ENCODE data around the gene IL21R. TPM values are rescaled to one million over a fixed set of nuclear protein-coding genes. Genes with fewer than 3 reads are reported as not detected.

The IL21R gene
- total and polyA plus RNA-seq, 9 of the 15 experiments (the other 6 are each of a cell fraction or from before 2014, with no cell fraction given), result 0.04 to 0.34 (median 0.18) TPM; not detected in 1

DNA sequence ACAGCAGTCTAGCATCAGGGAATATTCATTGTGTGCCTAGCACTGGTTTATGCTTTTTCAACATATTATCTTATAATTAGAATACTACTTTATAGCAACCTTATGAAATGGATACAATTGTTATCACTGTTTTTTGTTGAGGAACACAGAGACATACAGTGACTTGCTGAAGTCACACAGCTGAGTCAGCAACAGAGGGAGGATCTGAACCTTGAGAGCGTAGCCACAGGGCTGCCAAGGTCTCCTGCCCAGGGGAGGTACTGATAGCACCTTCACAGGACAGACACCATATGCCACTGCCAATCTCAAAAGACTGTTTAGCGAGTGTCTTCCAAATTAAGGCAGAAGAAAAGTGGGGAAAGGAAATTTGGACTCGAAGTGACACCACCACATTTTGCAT, 84.8 kb downstream of the IL21R start:
- no peaks in the 10 kb centered on the region for H3K9me3 ChIP-seq (replicated peaks; ENCODE audit: control insufficient read depth, insufficient read depth, low read depth, low read length)
- WGBS (ENCODE audit: insufficient coverage, low coverage, missing lambda C conversion rate), result 94% methylated on average over 2 of the region's 3 CpGs
- in situ Hi-C loops (cut with MboI), result no loop called here
- H3K27ac ChIP-seq (ENCODE audit: extremely low read depth, low read depth, low read length), result no peak overlapping the region
- FAIRE-seq, result no peak
- no TSS peak for BruUV-seq (replicated peaks)
- no peak for ATAC-seq
- H3K9ac ChIP-seq (ENCODE audit: insufficient read depth in 1 of 2, low read depth in 2 of 2, low read length in 2 of 2), result no peak overlapping the region
- no peaks in the 10 kb centered on the region for H3K4me1 ChIP-seq (replicated peaks in 1 of 2; ENCODE audit: control insufficient read depth in 2 of 2, insufficient read depth in 2 of 2, low read length in 2 of 2)
- DNase-seq (ENCODE audit: extremely low read depth in 1 of 4, low spot score in 3 of 4), result no peak
- H3K4me2 ChIP-seq (ENCODE audit: insufficient read depth, low read length), result no peak overlapping the region
- no peak overlapping the region for H2AFZ ChIP-seq (ENCODE audit: low read depth, low read length)
- TF ChIP-seq PHF21A (IDR thresholded peaks at IDR 0.05; ENCODE audit: borderline replicate concordance, low read depth) (no peak), ZNF316 (IDR thresholded peaks at IDR 0.05) (peak; percentile 26; the same call in 1 of the 2 replicates)
- CTCF ChIA-PET (ENCODE audit: low intra/inter-chr PET ratio), result no interaction called here
- POLR2A ChIA-PET, result interaction anchor here (0.8 kb wide), 1 partner anchor 9 kb away, joined by 3 read pairs; no protein-coding TSS in a partner anchor
- H3K79me2 ChIP-seq (ENCODE audit: control insufficient read depth, insufficient read depth, low read length), result no peaks in the 10 kb centered on the region
- H4K20me1 ChIP-seq (replicated peaks; ENCODE audit: control insufficient read depth, insufficient read depth, low read length), result no peaks in the 10 kb centered on the region; the same call in 1 of the 2 replicates
- intact Hi-C loops (cut with micrococcal nuclease), result no loop called here
- H3K36me3 ChIP-seq (ENCODE audit: control insufficient read depth, insufficient read depth, low read length), result peaks cover 95% of the 10 kb centered on the region
- H3K4me3 ChIP-seq, result no peak overlapping the region
- H3K27me3 ChIP-seq (ENCODE audit: control insufficient read depth in 2 of 2, insufficient read depth in 2 of 2, low read length in 2 of 2), result no peaks in the 10 kb centered on the region
- H3K9me1 ChIP-seq (ENCODE audit: control insufficient read depth, insufficient read depth, low read length), result no peaks in the 10 kb centered on the region

- POLR2A ChIA-PET, result no interaction called here
- H3K27me3 ChIP-seq (ENCODE audit: control insufficient read depth in 2 of 2, insufficient read depth in 2 of 2, low read length in 2 of 2), result no peaks in the 10 kb centered on the region
- H3K36me3 ChIP-seq (ENCODE audit: control insufficient read depth, insufficient read depth, low read length), result peaks cover 85% of the 10 kb centered on the region
- CTCF ChIA-PET (ENCODE audit: low intra/inter-chr PET ratio), result no interaction called here
- H3K9me3 ChIP-seq (replicated peaks; ENCODE audit: control insufficient read depth, insufficient read depth, low read depth, low read length), result no peaks in the 10 kb centered on the region
- no peaks in the 10 kb centered on the region for H3K79me2 ChIP-seq (ENCODE audit: control insufficient read depth, insufficient read depth, low read length)
- WGBS (ENCODE audit: insufficient coverage, low coverage, missing lambda C conversion rate), result 95% methylated on average over 21 of the region's 21 CpGs
- H3K4me1 ChIP-seq (replicated peaks in 1 of 2; ENCODE audit: control insufficient read depth in 2 of 2, insufficient read depth in 2 of 2, low read length in 2 of 2), result no peaks in the 10 kb centered on the region
- no peak for TF ChIP-seq ZNF23 (CRISPR knock-in tag; IDR thresholded peaks at IDR 0.05)
- no peak for TF ChIP-seq TSC22D4 (tag; IDR thresholded peaks at IDR 0.05)
- TF ChIP-seq NCOR1 (IDR thresholded peaks at IDR 0.05), result no peak
- TF ChIP-seq KLF10 (CRISPR knock-in tag; IDR thresholded peaks at IDR 0.05), result no peak
- no peak for TF ChIP-seq FUS (optimal IDR thresholded peaks at IDR 0.05; ENCODE audit: low read depth, low read length)
- no peak for TF ChIP-seq KLF16 (IDR thresholded peaks at IDR 0.05)
- TF ChIP-seq ZNF311 (CRISPR knock-in tag; IDR thresholded peaks at IDR 0.05), result no peak
- TF ChIP-seq ZNF324 (CRISPR knock-in tag; IDR thresholded peaks at IDR 0.05), result no peak
- TF ChIP-seq TAF9B (IDR thresholded peaks at IDR 0.05; ENCODE audit: partially characterized antibody), result no peak
- no peak for TF ChIP-seq ZNF12 (CRISPR knock-in tag; IDR thresholded peaks at IDR 0.05)
- TF ChIP-seq DDX20 (tag; IDR thresholded peaks at IDR 0.05; ENCODE audit: low read depth), result no peak
- no peak for TF ChIP-seq DACH1 (IDR thresholded peaks at IDR 0.05; ENCODE audit: partially characterized antibody)
- no peak for TF ChIP-seq ZNF398 (CRISPR knock-in tag; IDR thresholded peaks at IDR 0.05)
- DNase-seq (ENCODE audit: extremely low read depth in 1 of 4, low spot score in 3 of 4), result no peak
- no peak overlapping the region for H3K4me3 ChIP-seq
- no peaks in the 10 kb centered on the region for H3K9me1 ChIP-seq (ENCODE audit: control insufficient read depth, insufficient read depth, low read length)
- no peak overlapping the region for H2AFZ ChIP-seq (ENCODE audit: low read depth, low read length)
- H3K9ac ChIP-seq (ENCODE audit: insufficient read depth in 1 of 2, low read depth in 2 of 2, low read length in 2 of 2), result peak overlapping the region in 1 of 2 experiments; percentile 52; a peak in 1 of 4 replicates
- H3K4me2 ChIP-seq (ENCODE audit: insufficient read depth, low read length), result no peak overlapping the region
- H4K20me1 ChIP-seq (replicated peaks; ENCODE audit: control insufficient read depth, insufficient read depth, low read length), result no peaks in the 10 kb centered on the region; the same call in 1 of the 2 replicates
- in situ Hi-C loops (cut with MboI) (no loop called here), intact Hi-C loops (cut with micrococcal nuclease) (no loop called here)
- no peak for FAIRE-seq
- no peak overlapping the region for H3K27ac ChIP-seq (ENCODE audit: extremely low read depth, low read depth, low read length)
- no peak for ATAC-seq
- no TSS peak for BruUV-seq (replicated peaks)
These were observed 87.4 kb downstream of the IL21R start for GRCh38 chr16:27489421-27489820.
